Cerebellar nuclear complex (tissue), 1 donor: ENCODE results near the gene ELOVL7.
"Not testable (repeated sequence)": the region's sequence is repeated elsewhere in the genome, so short reads cannot be mapped to it uniquely, and the experiment has no call there.

ENCODE experiments used
- DNase-seq, 2 experiments: peaks; one replicate each; lab custom pipeline; 2025; lab: John Stamatoyannopoulos, UW

ELOVL7 gene

GRCh38 chr5:60795424-60795950, 48.6 kb downstream of the ELOVL7 start:
- DNase-seq = not testable (repeated sequence)

- no peak for DNase-seq
Measured at GRCh38 chr5:60794691-60795090, 49.4 kb downstream of the ELOVL7 start.

- no peak for DNase-seq
Measured at GRCh38 chr5:60792438-60792837, 51.6 kb downstream of the ELOVL7 start.

- no peak for DNase-seq
Measured at GRCh38 chr5:60789551-60789950, 54.5 kb downstream of the ELOVL7 start.

GRCh38 chr5:60788863-60789513, 55.1 kb downstream of the ELOVL7 start:
- no peak for DNase-seq

- no peak for DNase-seq
Measured at GRCh38 chr5:60779466-60779865, 64.6 kb downstream of the ELOVL7 start.

- DNase-seq = no peak
Measured at GRCh38 chr5:60776343-60776742, 67.7 kb downstream of the ELOVL7 start.

GRCh38 chr5:60765019-60765709, 78.9 kb downstream of the ELOVL7 start:
- no peak for DNase-seq

- DNase-seq = no peak
Measured at GRCh38 chr5:60763061-60763460, 81.0 kb downstream of the ELOVL7 start.

GRCh38 chr5:60754495-60754894, 89.6 kb downstream of the ELOVL7 start:
- DNase-seq = no peak

- no peak for DNase-seq
Measured at GRCh38 chr5:60744682-60745081, 99.4 kb downstream of the ELOVL7 start.

- DNase-seq = no peak
Measured at GRCh38 chr5:60743511-60744314, 100.4 kb downstream of the ELOVL7 start.

- no peak for DNase-seq
Measured at GRCh38 chr5:60740322-60740721, 103.7 kb downstream of the ELOVL7 start.

GRCh38 chr5:60738933-60739332, 105.1 kb downstream of the ELOVL7 start:
- DNase-seq = no peak

- DNase-seq = no peak
Measured at GRCh38 chr5:60738461-60738860, 105.6 kb downstream of the ELOVL7 start.

- DNase-seq = not testable (repeated sequence)
Measured at GRCh38 chr5:60730858-60731257, 113.2 kb downstream of the ELOVL7 start.

- DNase-seq = no peak
Measured at GRCh38 chr5:60727033-60727679, 116.9 kb downstream of the ELOVL7 start.

GRCh38 chr5:60724126-60724525, 119.9 kb downstream of the ELOVL7 start:
- DNase-seq = no peak

GRCh38 chr5:60722416-60722815, 121.7 kb downstream of the ELOVL7 start:
- no peak for DNase-seq

- no peak for DNase-seq
Measured at GRCh38 chr5:60719329-60719728, 124.7 kb downstream of the ELOVL7 start.

- no peak for DNase-seq
Measured at GRCh38 chr5:60718166-60718892, 125.7 kb downstream of the ELOVL7 start.
